Mesendoderm (in vitro differentiated cells): ENCODE results near the gene BMPR1B.

Source experiments
- DNase-seq: peaks from one replicate; pipeline ENCODE4 v3.0.0; 2013
- H2AK5ac ChIP-seq: 2 replicates; pipeline ENCODE4 v1.6.1; 2013; ENCODE audit warnings: low read length, inconsistent platforms
- H2BK120ac ChIP-seq: 2 replicates; pipeline ENCODE4 v1.6.1; 2013; ENCODE audit warnings: low read depth, mild to moderate bottlenecking, low read length, moderate library complexity, mixed read lengths
- H2BK15ac ChIP-seq: replicated peaks from 2 replicates; pipeline ENCODE4 v1.6.1; 2013; ENCODE audit warnings: low read depth, mild to moderate bottlenecking, moderate library complexity
- H2BK5ac ChIP-seq: 2 replicates; pipeline ENCODE4 v1.6.1; 2013; ENCODE audit warnings: low read length, inconsistent platforms
- H3K18ac ChIP-seq: 2 replicates; pipeline ENCODE4 v1.6.1; 2013; ENCODE audit warnings: mild to moderate bottlenecking, low read length, mixed read lengths
- H3K23ac ChIP-seq: one replicate; pipeline ENCODE4 v1.6.1; 2013; ENCODE audit warnings: low read length
- H3K27ac ChIP-seq: 2 replicates; pipeline ENCODE4 v1.5.1; 2013; ENCODE audit warnings: low read depth, mild to moderate bottlenecking, inconsistent platforms, low read length, moderate library complexity
- H3K27me3 ChIP-seq: 2 replicates; pipeline ENCODE4 v1.6.1; 2013; ENCODE audit warnings: low read length, control low read depth, mild to moderate bottlenecking, inconsistent platforms; ENCODE audit not compliant: insufficient read depth, poor library complexity
- H3K36me3 ChIP-seq: 2 replicates; pipeline ENCODE4 v1.6.1; 2013; ENCODE audit warnings: low read length, inconsistent platforms; ENCODE audit not compliant: control insufficient read depth, insufficient read depth
- H3K4ac ChIP-seq: one replicate; pipeline ENCODE4 v1.6.1; 2013; ENCODE audit warnings: low read depth, mild to moderate bottlenecking, low read length, moderate library complexity
- H3K4me1 ChIP-seq: 2 replicates; pipeline ENCODE4 v1.6.1; 2013; ENCODE audit warnings: low read depth, low read length, inconsistent platforms; ENCODE audit not compliant: control insufficient read depth
- H3K4me2 ChIP-seq: 2 replicates; pipeline ENCODE4 v1.6.1; 2013; ENCODE audit warnings: low read length
- H3K4me3 ChIP-seq: 2 replicates; pipeline ENCODE4 v1.5.1; 2013; ENCODE audit warnings: mild to moderate bottlenecking, low read length
- H3K56ac ChIP-seq: one replicate; pipeline ENCODE4 v1.6.1; 2013; ENCODE audit warnings: low read length
- H3K79me1 ChIP-seq: 2 replicates; pipeline ENCODE4 v1.6.1; 2013; ENCODE audit warnings: low read length, inconsistent platforms
- H3K79me2 ChIP-seq: 2 replicates; pipeline ENCODE4 v1.6.1; 2013; ENCODE audit warnings: mild to moderate bottlenecking, low read length; ENCODE audit not compliant: control insufficient read depth, insufficient read depth
- H3K9ac ChIP-seq: 2 replicates; pipeline ENCODE4 v1.6.1; 2013; ENCODE audit warnings: low read length, inconsistent platforms
- H4K5ac ChIP-seq: one replicate; pipeline ENCODE4 v1.6.1; 2013; ENCODE audit warnings: low read length
- H4K8ac ChIP-seq: one replicate; pipeline ENCODE4 v1.6.1; 2013; ENCODE audit warnings: low read depth, mild to moderate bottlenecking, control low read depth, low read length, moderate library complexity
- WGBS: extraction: QIAGEN DNeasy Blood & Tissue Kit; methylation state at CpG from one replicate; pipeline ENCODE4 v1.1.7; 2013; ENCODE audit warnings: low lambda C conversion rate, missing lambda C conversion rate; ENCODE audit not compliant: insufficient coverage; ENCODE audit errors: extremely low coverage; 5-methylcytosine and 5-hydroxymethylcytosine counted together

Gene BMPR1B

DNA sequence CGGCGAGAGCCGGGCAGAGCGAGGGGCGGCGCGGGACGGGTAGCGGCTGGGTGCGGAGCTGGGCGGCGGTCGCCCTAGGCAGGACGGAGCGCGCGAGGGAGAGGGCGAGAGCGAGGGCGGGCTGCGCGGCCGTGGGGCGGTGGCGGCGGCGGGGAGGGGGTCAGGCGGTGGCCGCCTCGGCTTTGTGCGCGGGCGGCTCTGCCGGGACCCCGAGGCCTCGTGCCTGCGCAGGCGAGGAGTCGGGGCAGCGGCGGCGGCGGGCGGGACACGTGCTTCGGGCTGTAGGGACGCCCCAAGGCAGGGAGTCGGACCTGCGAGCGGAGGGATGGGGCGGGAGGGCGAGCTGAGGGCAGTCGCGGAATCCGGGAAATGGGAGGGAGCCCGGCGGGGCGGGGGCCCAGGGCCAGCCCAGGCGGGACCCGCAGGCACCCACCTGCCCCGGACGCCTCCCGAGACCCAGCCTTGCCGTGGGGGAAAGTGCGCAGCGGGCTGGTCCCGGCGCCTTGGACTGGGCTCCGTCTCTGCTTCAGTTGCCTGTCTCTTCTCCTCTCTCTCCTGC lies 465 bp downstream of the BMPR1B start:
- peak overlapping the region; percentile 66 for H3K9ac ChIP-seq
- H3K27ac ChIP-seq, result no peak overlapping the region
- H3K79me1 ChIP-seq, result no peaks in the 10 kb centered on the region
- no peak overlapping the region for H2BK5ac ChIP-seq
- peak overlapping the region; percentile 41 for H3K4me3 ChIP-seq
- H3K4me1 ChIP-seq, result no peaks in the 10 kb centered on the region
- H2AK5ac ChIP-seq, result no peak overlapping the region
- peak overlapping the region; percentile 85 for H3K56ac ChIP-seq
- peak overlapping the region; percentile 96 for H3K18ac ChIP-seq
- peak overlapping the region; percentile 90 for H3K4me2 ChIP-seq
- H2BK15ac ChIP-seq, result peak overlapping the region; percentile 5
- H3K27me3 ChIP-seq, result no peaks in the 10 kb centered on the region
- H3K23ac ChIP-seq, result peak overlapping the region; percentile 45
- no peaks in the 10 kb centered on the region for H3K79me2 ChIP-seq
- H3K4ac ChIP-seq, result no peak overlapping the region
- H4K8ac ChIP-seq, result no peak overlapping the region
- H3K36me3 ChIP-seq, result no peaks in the 10 kb centered on the region
- H4K5ac ChIP-seq, result no peak overlapping the region
- no CpG with 5 or more reads among the region's 69 CpGs for WGBS
- DNase-seq, result peak; percentile 75
- H2BK120ac ChIP-seq, result peak overlapping the region; percentile 73

DNA sequence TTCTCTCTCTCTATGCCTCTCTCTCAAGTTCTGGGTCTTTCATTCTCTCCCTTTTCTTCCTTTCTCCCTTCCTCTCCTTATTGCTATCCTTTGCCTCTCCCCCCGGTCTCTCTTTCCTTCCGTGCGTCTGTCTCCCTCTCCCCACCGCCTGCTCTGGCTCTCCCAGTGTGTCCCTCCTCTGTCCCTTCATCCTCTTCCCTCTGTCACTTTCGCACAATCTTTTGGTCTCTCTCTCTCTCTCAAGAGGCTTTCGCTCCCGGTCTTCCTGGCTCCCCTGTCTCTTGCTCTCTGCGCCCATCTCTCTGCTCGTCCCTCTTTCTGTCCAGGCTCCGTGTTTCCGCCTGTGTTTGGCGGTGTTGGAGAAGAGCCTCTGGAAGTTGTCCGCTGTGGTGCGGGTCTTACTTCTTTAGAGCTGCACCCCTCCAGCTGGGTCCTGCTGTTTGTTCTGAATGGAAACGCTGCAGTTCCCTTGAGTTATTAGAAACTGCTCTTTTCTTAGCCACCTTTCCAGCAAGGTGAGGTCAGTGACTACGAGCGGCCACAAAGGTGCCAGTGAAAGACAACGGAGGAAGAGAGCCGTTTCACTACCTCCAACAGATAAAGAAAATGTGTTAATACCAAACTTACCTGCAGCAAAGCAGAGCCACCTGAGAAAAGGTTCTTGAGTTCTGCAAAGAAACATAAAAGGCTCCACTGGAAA lies 1.1 kb downstream of the BMPR1B start:
- H2BK120ac ChIP-seq, result no peak overlapping the region
- WGBS, result no CpG with 5 or more reads among the region's 19 CpGs
- H3K36me3 ChIP-seq, result no peaks in the 10 kb centered on the region
- no peaks in the 10 kb centered on the region for H3K4me1 ChIP-seq
- DNase-seq, result peak; percentile 64
- H2AK5ac ChIP-seq, result no peak overlapping the region
- peak overlapping the region; percentile 74 for H3K23ac ChIP-seq
- no peaks in the 10 kb centered on the region for H3K79me2 ChIP-seq
- peak overlapping the region; percentile 41 for H3K4me3 ChIP-seq
- H3K79me1 ChIP-seq, result no peaks in the 10 kb centered on the region
- H3K27ac ChIP-seq, result no peak overlapping the region
- no peak overlapping the region for H3K18ac ChIP-seq
- H4K5ac ChIP-seq, result no peak overlapping the region
- peak overlapping the region; percentile 85 for H3K56ac ChIP-seq
- H3K27me3 ChIP-seq, result no peaks in the 10 kb centered on the region
- peak overlapping the region; percentile 66 for H3K9ac ChIP-seq
- no peak overlapping the region for H2BK5ac ChIP-seq
- H2BK15ac ChIP-seq, result no peak overlapping the region
- peak overlapping the region; percentile 90 for H3K4me2 ChIP-seq
- no peak overlapping the region for H3K4ac ChIP-seq
- no peak overlapping the region for H4K8ac ChIP-seq

DNA sequence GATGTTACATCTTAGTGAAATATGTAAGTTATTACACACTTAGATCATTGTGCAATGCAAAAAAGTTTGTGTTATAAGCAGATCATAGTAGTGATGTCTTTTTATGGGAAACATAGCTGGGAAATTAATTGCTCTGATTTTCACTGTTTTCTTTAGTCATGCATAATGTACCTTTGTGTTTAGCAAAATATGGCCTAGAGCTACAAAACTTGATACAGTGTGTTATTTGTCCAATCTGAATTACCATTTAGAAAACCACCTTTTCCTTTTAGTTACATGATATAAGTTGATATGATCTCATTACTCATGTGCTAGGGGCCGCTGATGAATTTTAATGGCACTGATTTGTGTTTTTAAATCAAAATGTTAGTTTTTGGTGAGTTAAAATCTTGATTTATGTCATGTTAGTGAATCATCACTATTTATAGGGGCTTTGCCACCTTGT lies 2.0 kb downstream of the BMPR1B start:
- Histone ChIP-seq H3K79me1 (no peaks in the 10 kb centered on the region), H3K27ac (no peak overlapping the region), H3K27me3 (no peaks in the 10 kb centered on the region)

DNA sequence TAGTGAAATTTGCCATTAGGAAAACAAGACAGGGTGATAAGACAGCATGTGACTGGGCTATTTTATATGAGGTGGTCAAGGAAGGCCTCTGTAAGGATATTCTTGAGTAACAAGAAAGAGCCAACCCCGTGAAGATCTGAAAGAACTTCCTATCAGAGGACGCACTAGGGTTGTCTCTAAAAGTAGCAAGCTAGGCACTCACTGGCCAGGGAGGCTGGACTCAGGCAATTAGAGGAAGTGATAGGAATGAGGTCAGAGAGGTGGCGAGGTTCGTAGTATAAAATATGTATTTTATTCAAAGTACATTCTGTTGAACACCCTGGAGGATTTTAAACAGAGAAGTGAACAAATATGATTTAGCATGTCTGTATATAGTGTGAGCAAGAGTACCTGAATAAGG lies 4.6 kb downstream of the BMPR1B start:
- no peak overlapping the region for H3K4ac ChIP-seq
- H3K4me2 ChIP-seq, result no peak overlapping the region
- H3K56ac ChIP-seq, result no peak overlapping the region
- H2BK120ac ChIP-seq, result no peak overlapping the region
- no peak overlapping the region for H4K8ac ChIP-seq
- no peak overlapping the region for H3K9ac ChIP-seq
- H2BK5ac ChIP-seq, result no peak overlapping the region
- no peak overlapping the region for H2AK5ac ChIP-seq
- H3K18ac ChIP-seq, result no peak overlapping the region
- H3K79me2 ChIP-seq, result no peaks in the 10 kb centered on the region
- H3K79me1 ChIP-seq, result no peaks in the 10 kb centered on the region
- H2BK15ac ChIP-seq, result no peak overlapping the region
- H3K4me1 ChIP-seq, result no peaks in the 10 kb centered on the region
- no peak for DNase-seq
- H3K27me3 ChIP-seq, result no peaks in the 10 kb centered on the region
- no peak overlapping the region for H3K23ac ChIP-seq
- H3K27ac ChIP-seq, result no peak overlapping the region
- H3K4me3 ChIP-seq, result no peak overlapping the region
- H4K5ac ChIP-seq, result no peak overlapping the region
- no CpG with 5 or more reads among the region's 4 CpGs for WGBS
- no peaks in the 10 kb centered on the region for H3K36me3 ChIP-seq

More for the DNA sequence above, 2.0 kb downstream of the BMPR1B start:
- DNase-seq, result no peak
- Histone ChIP-seq H3K4me3 (no peak overlapping the region), H2BK120ac (no peak overlapping the region), H3K4me2 (no peak overlapping the region), H4K8ac (no peak overlapping the region), H3K79me2 (no peaks in the 10 kb centered on the region), H3K56ac (no peak overlapping the region), H2BK5ac (no peak overlapping the region), H2AK5ac (no peak overlapping the region), H4K5ac (no peak overlapping the region), H3K18ac (no peak overlapping the region), H3K9ac (no peak overlapping the region), H3K23ac (no peak overlapping the region), H3K4me1 (no peaks in the 10 kb centered on the region), H3K36me3 (no peaks in the 10 kb centered on the region), H3K4ac (no peak overlapping the region), H2BK15ac (no peak overlapping the region)
- WGBS, result no CpG with 5 or more reads among the region's 1 CpG

DNA sequence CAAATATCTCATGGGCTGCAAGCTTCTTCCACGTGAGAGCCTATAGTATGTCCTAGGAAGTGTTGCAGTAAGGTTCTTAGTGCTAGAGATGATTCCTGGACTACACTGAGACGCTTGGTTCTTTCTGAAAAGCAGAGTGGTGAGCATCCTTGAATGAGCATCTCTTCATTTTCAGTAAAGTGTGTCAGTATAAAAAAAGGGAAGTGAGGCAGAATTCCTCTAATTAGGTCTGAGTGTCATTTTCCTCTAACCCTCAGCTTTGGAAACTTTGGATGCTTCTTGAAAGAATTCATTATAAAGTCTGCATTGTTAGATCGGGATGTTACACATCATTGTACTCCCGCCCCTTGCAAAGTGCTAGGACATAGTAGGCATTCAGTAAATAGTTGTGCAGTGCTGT lies 5.2 kb downstream of the BMPR1B start:
- Histone ChIP-seq H4K8ac (no peak overlapping the region), H4K5ac (no peak overlapping the region), H3K27ac (no peak overlapping the region), H3K4me2 (no peak overlapping the region), H3K4me1 (no peaks in the 10 kb centered on the region), H3K9ac (no peak overlapping the region), H3K4ac (no peak overlapping the region), H2AK5ac (no peak overlapping the region), H3K56ac (no peak overlapping the region), H3K79me1 (no peaks in the 10 kb centered on the region), H3K79me2 (no peaks in the 10 kb centered on the region), H3K36me3 (no peaks in the 10 kb centered on the region), H3K18ac (no peak overlapping the region), H2BK5ac (no peak overlapping the region), H2BK120ac (no peak overlapping the region), H3K27me3 (no peaks in the 10 kb centered on the region), H3K23ac (no peak overlapping the region), H3K4me3 (no peak overlapping the region), H2BK15ac (no peak overlapping the region)
- WGBS, result no CpG with 5 or more reads among the region's 4 CpGs
- no peak for DNase-seq
